IMR-90 (cell line): Measurements from ENCODE around the gene ELFN2. TPM values are rescaled to one million over a fixed set of nuclear protein-coding genes. Genes with fewer than 3 reads are reported as not detected.
A peak's percentile ranks its signal among the peaks of the same experiment; 100 is the strongest.

Experiments used
- ATAC-seq: fragments of 200-7000 bp; cut with Tn5 transposase; 2 replicates; pipeline ENCODE4 v1.9.1; 2020; ENCODE audit warnings: low read depth, mild to moderate bottlenecking, moderate library complexity
- BruUV-seq: library from RNA; stranded (reverse); fragments of 400-500 nt; replicated peaks from 2 replicates; lab custom pipeline; 2021; lab: Mats Ljungman, UMichigan
- CTCF ChIA-PET: fragments of 300-600 bp; formaldehyde crosslinking; extraction: SDS; loops from one replicate; lab custom pipeline; 2021; ENCODE audit warnings: antibody characterized with exemption; lab: Yijun Ruan, JAX
- POLR2A ChIA-PET: fragments of 300-600 bp; sonication (Branson Sonifier 250); formaldehyde crosslinking; loops from one replicate; lab custom pipeline; 2022; ENCODE audit warnings: antibody characterized with exemption; ENCODE audit not compliant: unreplicated experiment; lab: Charles Lee
- DNase-seq: peaks from one replicate; pipeline ENCODE4 v3.0.0; 2013
- H2AFZ ChIP-seq: replicated peaks from 2 replicates; pipeline ENCODE3; 2013; ENCODE audit warnings: low read length, mild to moderate bottlenecking; ENCODE audit not compliant: poor library complexity
- H2AK5ac ChIP-seq: 2 replicates; pipeline ENCODE4 v1.6.1; 2013; ENCODE audit warnings: low read depth, low read length, inconsistent platforms
- H2AK9ac ChIP-seq: replicated peaks from 2 replicates; pipeline ENCODE3; 2013; ENCODE audit warnings: mild to moderate bottlenecking, low read depth, low read length, moderate library complexity; ENCODE audit not compliant: poor library complexity
- H2BK120ac ChIP-seq: 2 replicates; pipeline ENCODE4 v1.6.1; 2013; ENCODE audit warnings: low read depth, low read length, inconsistent platforms
- H2BK15ac ChIP-seq: 3 replicates; pipeline ENCODE4 v1.6.1; 2013; ENCODE audit warnings: low read depth, low read length, inconsistent platforms
- H2BK20ac ChIP-seq: 2 replicates; pipeline ENCODE4 v1.6.1; 2013; ENCODE audit warnings: low read depth, mild to moderate bottlenecking, inconsistent platforms, low read length, moderate library complexity
- H2BK5ac ChIP-seq: 2 replicates; pipeline ENCODE4 v1.6.1; 2013; ENCODE audit warnings: mild to moderate bottlenecking, low read depth, low read length, inconsistent platforms; ENCODE audit not compliant: poor library complexity, severe bottlenecking
- H3K14ac ChIP-seq: replicated peaks from 2 replicates; pipeline ENCODE4 v1.6.1; 2013; ENCODE audit warnings: low read depth, low read length, inconsistent platforms
- H3K18ac ChIP-seq: 2 replicates; pipeline ENCODE4 v1.6.1; 2013; ENCODE audit warnings: low read depth, low read length, control low read depth
- H3K23ac ChIP-seq: 2 replicates; pipeline ENCODE4 v1.6.1; 2013; ENCODE audit warnings: low read depth, low read length, inconsistent platforms
- H3K27ac ChIP-seq: 2 replicates; pipeline ENCODE4 v1.5.1; 2013; ENCODE audit warnings: mild to moderate bottlenecking, control low read depth, low read length; ENCODE audit not compliant: insufficient read depth
- H3K27me3 ChIP-seq: 2 replicates; pipeline ENCODE4 v1.6.1; 2013; ENCODE audit warnings: low read length; ENCODE audit not compliant: control insufficient read depth, insufficient read depth
- H3K36me3 ChIP-seq: 2 replicates; pipeline ENCODE4 v1.6.1; 2013; ENCODE audit warnings: low read length, mixed read lengths; ENCODE audit not compliant: control insufficient read depth, insufficient read depth
- H3K4ac ChIP-seq: 2 replicates; pipeline ENCODE4 v1.6.1; 2013; ENCODE audit warnings: low read depth, low read length, inconsistent platforms
- H3K4me1 ChIP-seq: 2 replicates; pipeline ENCODE4 v1.6.1; 2013; ENCODE audit warnings: low read length, mixed read lengths; ENCODE audit not compliant: control insufficient read depth, insufficient read depth
- H3K4me2 ChIP-seq: 2 replicates; pipeline ENCODE4 v1.6.1; 2013; ENCODE audit warnings: low read depth, mild to moderate bottlenecking, control low read depth, low read length, moderate library complexity
- H3K4me3 ChIP-seq: 2 replicates; pipeline ENCODE4 v1.5.1; 2013; ENCODE audit warnings: low read depth, mild to moderate bottlenecking, control low read depth, low read length, moderate library complexity; ENCODE audit not compliant: insufficient read depth
- H3K56ac ChIP-seq: 2 replicates; pipeline ENCODE4 v1.6.1; 2013; ENCODE audit warnings: low read length, inconsistent platforms; ENCODE audit not compliant: insufficient read depth; ENCODE audit errors: extremely low read depth
- H3K79me1 ChIP-seq, 2 experiments: 2 replicates each; pipeline ENCODE4 v1.6.1; 2013; ENCODE audit warnings: low read length in 2 of 2, inconsistent platforms in 1 of 2, low read depth in 1 of 2
- H3K9ac ChIP-seq: 2 replicates; pipeline ENCODE4 v1.6.1; 2013; ENCODE audit warnings: low read depth, low read length, control low read depth
- H3K9me1 ChIP-seq: 2 replicates; pipeline ENCODE4 v1.6.1; 2013; ENCODE audit warnings: low read length, inconsistent platforms; ENCODE audit not compliant: insufficient read depth
- H3K9me3 ChIP-seq: 2 replicates; pipeline ENCODE4 v1.6.1; 2013; ENCODE audit warnings: low read length; ENCODE audit not compliant: control insufficient read depth, insufficient read depth
- H4K20me1 ChIP-seq: 2 replicates; pipeline ENCODE4 v1.6.1; 2013; ENCODE audit warnings: low read length, inconsistent platforms; ENCODE audit not compliant: insufficient read depth
- H4K5ac ChIP-seq: 2 replicates; pipeline ENCODE4 v1.6.1; 2013; ENCODE audit warnings: mild to moderate bottlenecking, low read depth, low read length, control low read depth
- H4K8ac ChIP-seq, 2 experiments: 2 replicates each; pipeline ENCODE4 v1.6.1; 2013; ENCODE audit warnings: low read depth in 2 of 2, low read length in 2 of 2, control low read depth in 1 of 2, inconsistent platforms in 1 of 2
- H4K91ac ChIP-seq: 2 replicates; pipeline ENCODE4 v1.6.1; 2013; ENCODE audit warnings: low read depth, low read length, inconsistent platforms; ENCODE audit not compliant: insufficient read depth
- CEBPB ChIP-seq: IDR thresholded peaks from 2 replicates; pipeline ENCODE4 v1.6.1; 2012; ENCODE audit warnings: low read depth, low read length, improper control_type of control experiment
- FOS ChIP-seq: fragments of 150-350 bp; IDR thresholded peaks from 2 replicates; pipeline ENCODE4 v1.6.1; 2016; ENCODE audit warnings: low read depth, low read length
- MAZ ChIP-seq: IDR thresholded peaks from 2 replicates; pipeline ENCODE4 v1.6.1; 2012; ENCODE audit warnings: low read depth, mild to moderate bottlenecking, low read length, improper control_type of control experiment, moderate library complexity, borderline replicate concordance
- POLR2A ChIP-seq: IDR thresholded peaks from 2 replicates; pipeline ENCODE4 v1.6.1; 2012; ENCODE audit warnings: mild to moderate bottlenecking, low read depth, low read length
- RAD21 ChIP-seq: IDR thresholded peaks from 2 replicates; pipeline ENCODE4 v1.6.1; 2012; ENCODE audit warnings: low read length, improper control_type of control experiment
- USF2 ChIP-seq: fragments of 150-350 bp; IDR thresholded peaks from 2 replicates; pipeline ENCODE4 v1.6.1; 2017; ENCODE audit warnings: mild to moderate bottlenecking, antibody characterized with exemption, low read length, low read depth
- WGBS, 2 experiments: methylation state at CpG; one replicate each; pipeline versions ENCODE4 v1.1.5 to v1.1.7; 2013; ENCODE audit warnings: missing lambda C conversion rate in 2 of 2; ENCODE audit not compliant: insufficient read length in 1 of 2; ENCODE audit errors: extremely low coverage in 2 of 2; 5-methylcytosine and 5-hydroxymethylcytosine counted together
- dilution Hi-C: fragments of 300-500 bp; cut with HindIII; formaldehyde crosslinking; loops from one replicate; pipeline ENCODE4 v1.14.3; 2018; ENCODE audit warnings: low sequenced_read_pairs; ENCODE audit not compliant: unreplicated experiment
- in situ Hi-C: fragments of 300-500 bp; cut with MboI; formaldehyde crosslinking; loops from 3 replicates; pipeline ENCODE4 v1.14.3; 2019; ENCODE audit warnings: low sequenced_read_pairs, inconsistent platforms, mixed read lengths
- intact Hi-C: fragments of 100-400 bp; cut with micrococcal nuclease; formaldehyde crosslinking; loops from 2 replicates; pipeline ENCODE4 v1.10.0; 2022
- polyA plus RNA-seq, 3 experiments: library from polyadenylated mRNA; depleted of rRNA; stranded (reverse); fragments of >200 nt; gene quantifications; 2 replicates each; pipeline ENCODE4 v1.2.3, GENCODE V29; 2012; ENCODE audit warnings: low replicate concordance in 1 of 3
- total RNA-seq: library from RNA; depleted of rRNA; stranded (reverse); fragments of >200 nt; gene quantifications from 2 replicates; pipeline ENCODE4 v1.2.3, GENCODE V29; 2012

Gene ELFN2
- total and polyA plus RNA-seq, 2 of the 4 experiments (the other 2 are of a cell fraction), result 0.72 to 5.0 TPM

- DNase-seq (no peak), ATAC-seq (no peak)
- Histone ChIP-seq H2AK9ac (peak overlapping the region; percentile 9), H3K23ac (no peak overlapping the region), H3K56ac (no peak overlapping the region), H3K9ac (no peak overlapping the region), H3K18ac (no peak overlapping the region), H3K4ac (0 out of 2 replicates have a peak overlapping the region, but pooled peaks have one; percentile 29), H2BK5ac (no peak overlapping the region), H3K4me3 (no peak overlapping the region), H3K14ac (no peak overlapping the region), H2BK15ac (no peak overlapping the region), H4K91ac (no peak overlapping the region; the same call in 1 of the 2 replicates), H2BK20ac (no peak overlapping the region), H4K8ac (no peak overlapping the region), H3K9me1 (peaks cover 4% of the 10 kb centered on the region; the same call in 1 of the 2 replicates), H3K9me3 (no peaks in the 10 kb centered on the region), H2AK5ac (peak overlapping the region; percentile 45; the same call in 1 of the 2 replicates), H3K27ac (no peak overlapping the region), H3K4me1 (0 out of 2 replicates have a peak, but pooled peaks cover 3% of the 10 kb centered on the region), H2BK120ac (no peak overlapping the region), H4K5ac (no peak overlapping the region), H3K27me3 (no peaks in the 10 kb centered on the region), H4K20me1 (no peaks in the 10 kb centered on the region), H3K79me1 (peaks cover 0 to 3% of the 10 kb centered on the region in 2 experiments; a peak in 1 of 4 replicates), H3K4me2 (no peak overlapping the region), H3K36me3 (no peaks in the 10 kb centered on the region), H2AFZ (peak overlapping the region; percentile 46)
- no TSS peak for BruUV-seq
- intact Hi-C loops, result no loop called here
- no CpG with 5 or more reads among the region's 15 CpGs for WGBS, 2 experiments
- dilution Hi-C loops, result no loop called here
- TF ChIP-seq FOS (no peak), RAD21 (no peak), CEBPB (no peak), POLR2A (no peak), USF2 (no peak), MAZ (no peak)
- ChIA-PET POLR2A (no interaction called here), CTCF (interaction anchor here (1.0 kb wide), 1 partner anchor 21 kb away, joined by 4 read pairs; no protein-coding TSS in a partner anchor)
- in situ Hi-C loops, result no loop called here
Measured at GRCh38 chr22:37449331-37450001, 22.2 kb upstream of the ELFN2 start.
